ENCODE data around the gene PTGER1. TPM values are rescaled to one million over a fixed set of nuclear protein-coding genes. Genes with fewer than 3 reads are reported as not detected.
A peak's percentile ranks its signal among the peaks of the same experiment; 100 is the strongest.

Gene PTGER1
- total and polyA plus RNA-seq, 2 donors (not counting 3 experiments of a cell fraction or from before 2014, with no cell fraction given) = 0.21 to 0.40 TPM

DNA sequence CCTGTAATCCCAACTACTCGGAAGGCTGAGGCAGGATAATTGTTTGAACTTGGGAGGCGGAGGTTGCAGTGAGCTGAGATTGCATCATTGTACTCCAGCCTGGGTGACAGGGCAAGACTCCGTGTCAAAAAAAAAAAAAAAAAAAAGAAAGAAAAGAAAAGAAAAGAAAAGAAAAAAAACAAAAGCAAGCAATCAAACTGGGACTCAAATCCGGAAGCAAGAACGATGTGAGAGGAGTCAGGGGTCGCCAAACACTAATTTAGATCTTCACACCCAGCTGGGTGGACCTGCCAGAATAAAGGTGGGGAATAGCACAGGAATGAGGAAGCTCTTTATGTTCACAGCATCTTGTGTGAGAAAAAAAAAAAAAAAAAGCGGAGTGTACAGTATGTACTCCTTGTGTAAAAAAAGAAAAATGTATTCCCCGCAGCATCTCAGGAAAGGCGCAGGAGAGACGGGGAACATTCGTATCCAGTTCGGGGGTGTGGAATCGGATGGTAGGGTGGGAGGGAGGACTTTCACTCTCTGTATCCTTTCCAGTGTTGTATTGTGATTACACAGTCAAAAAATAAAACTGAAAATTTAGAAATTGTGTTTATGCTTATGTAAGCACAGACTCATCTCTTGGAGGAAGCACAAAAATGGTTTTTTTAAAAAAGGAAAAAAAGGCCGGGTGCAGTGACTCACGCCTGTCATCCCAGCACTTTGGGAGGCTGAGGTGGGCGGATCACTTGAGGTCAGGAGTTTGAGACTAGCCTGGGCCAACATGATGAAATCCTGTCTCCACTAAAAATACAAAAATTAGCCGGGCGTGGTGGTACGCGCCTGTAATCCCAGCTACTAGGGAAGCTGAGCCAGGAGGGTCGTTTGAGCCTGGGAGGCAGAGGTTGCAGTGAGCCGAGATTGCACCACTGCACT, 35.4 kb upstream of the PTGER1 start:
- intact Hi-C loops (cut with micrococcal nuclease) (no loop called here), dilution Hi-C loops (cut with MboI; ENCODE audit: extremely low pct_ligation_motif_present, low sequenced_read_pairs) (no loop called here)
- no TSS peak for BruUV-seq (replicated peaks)
- TF ChIP-seq, protein P1, sequence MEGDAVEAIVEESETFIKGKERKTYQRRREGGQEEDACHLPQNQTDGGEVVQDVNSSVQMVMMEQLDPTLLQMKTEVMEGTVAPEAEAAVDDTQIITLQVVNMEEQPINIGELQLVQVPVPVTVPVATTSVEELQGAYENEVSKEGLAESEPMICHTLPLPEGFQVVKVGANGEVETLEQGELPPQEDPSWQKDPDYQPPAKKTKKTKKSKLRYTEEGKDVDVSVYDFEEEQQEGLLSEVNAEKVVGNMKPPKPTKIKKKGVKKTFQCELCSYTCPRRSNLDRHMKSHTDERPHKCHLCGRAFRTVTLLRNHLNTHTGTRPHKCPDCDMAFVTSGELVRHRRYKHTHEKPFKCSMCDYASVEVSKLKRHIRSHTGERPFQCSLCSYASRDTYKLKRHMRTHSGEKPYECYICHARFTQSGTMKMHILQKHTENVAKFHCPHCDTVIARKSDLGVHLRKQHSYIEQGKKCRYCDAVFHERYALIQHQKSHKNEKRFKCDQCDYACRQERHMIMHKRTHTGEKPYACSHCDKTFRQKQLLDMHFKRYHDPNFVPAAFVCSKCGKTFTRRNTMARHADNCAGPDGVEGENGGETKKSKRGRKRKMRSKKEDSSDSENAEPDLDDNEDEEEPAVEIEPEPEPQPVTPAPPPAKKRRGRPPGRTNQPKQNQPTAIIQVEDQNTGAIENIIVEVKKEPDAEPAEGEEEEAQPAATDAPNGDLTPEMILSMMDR (IDR thresholded peaks at IDR 0.05; ENCODE audit: extremely low read depth in 1 of 2, insufficient read depth in 1 of 2, low read depth in 1 of 2, low read length in 2 of 2) = no peak
- TF ChIP-seq MAX (IDR thresholded peaks at IDR 0.05; ENCODE audit: insufficient read depth, insufficient read length) (no peak), FOS (IDR thresholded peaks at IDR 0.05; ENCODE audit: borderline replicate concordance, insufficient read depth, low read length) (peak; percentile 57), MYC (IDR thresholded peaks at IDR 0.05; ENCODE audit: low read depth, low read length) (no peak), EZH2 (IDR thresholded peaks at IDR 0.05; ENCODE audit: borderline replicate concordance, low read depth, low read length, severe bottlenecking) (no peak)
- H3K9ac ChIP-seq (replicated peaks; ENCODE audit: extremely low read depth, insufficient read depth, low read length) = no peak overlapping the region
- no peak for DNase-seq (ENCODE audit: low read depth, low spot score)
- ChIA-PET CTCF (interaction anchor here (0.6 to 1.1 kb wide), 3 partner anchors 13 to 87 kb away, joined by 3 to 4 read pairs (median 3); no protein-coding TSS in a partner anchor), POLR2A (interaction anchor here (4.1 kb wide), 1 partner anchor 7 kb away, joined by 27 read pairs; the partner anchor contains the start of gene DNAJB1)
- H3K9me3 ChIP-seq (replicated peaks; ENCODE audit: control insufficient read depth, insufficient read depth, low read length) = no peaks in the 10 kb centered on the region
- H3K4me1 ChIP-seq (ENCODE audit: control insufficient read depth, extremely low read depth, insufficient read depth, low read length) = peaks cover 16% of the 10 kb centered on the region
- no peaks in the 10 kb centered on the region for H3K27me3 ChIP-seq (ENCODE audit: control insufficient read depth in 2 of 2, insufficient read depth in 2 of 2, low read length in 2 of 2)
- FAIRE-seq = peak; percentile 15
- H3K4me2 ChIP-seq (ENCODE audit: insufficient read depth, low read length) = no peak overlapping the region
- peaks cover 6 to 7% of the 10 kb centered on the region in 2 experiments for H3K36me3 ChIP-seq (ENCODE audit: control insufficient read depth in 2 of 2, extremely low read depth in 1 of 2, insufficient read depth in 2 of 2, low read length in 2 of 2)
- no peaks in the 10 kb centered on the region for H3K9me1 ChIP-seq (replicated peaks; ENCODE audit: control insufficient read depth, extremely low read depth, insufficient read depth, low read length)
- H2AFZ ChIP-seq (ENCODE audit: low read depth, low read length) = no peak overlapping the region
- H3K79me2 ChIP-seq (ENCODE audit: control insufficient read depth, insufficient read depth, low read length) = peaks cover 9% of the 10 kb centered on the region
- no peak overlapping the region for H3K4me3 ChIP-seq (replicated peaks in 1 of 3; ENCODE audit: insufficient read depth in 1 of 3, low read depth in 1 of 3, low read length in 3 of 3)
- no peak overlapping the region for H3K27ac ChIP-seq (ENCODE audit: insufficient read depth, low read depth, low read length)
- no peaks in the 10 kb centered on the region for H4K20me1 ChIP-seq (replicated peaks; ENCODE audit: control insufficient read depth, extremely low read depth, insufficient read depth, low read length)
